Bronchial epithelial cell (primary cell): ENCODE data around the gene AP4M1. TPM values are rescaled to one million over a fixed set of nuclear protein-coding genes. Genes with fewer than 3 reads are reported as not detected.

Experiments
- DNase-seq: peaks from one replicate; pipeline ENCODE4 v3.0.0-alpha.2; 2010; ENCODE audit warnings: low read depth
- FAIRE-seq: peaks from 2 replicates; lab custom pipeline; 2011; peaks lifted over from hg19 to GRCh38; lab: Jason Lieb, UNC
- H3K27me3 ChIP-seq: 2 replicates; pipeline ENCODE4 v1.5.1; 2011; ENCODE audit warnings: low read length; ENCODE audit not compliant: control insufficient read depth, insufficient read depth
- H3K36me3 ChIP-seq: 2 replicates; pipeline ENCODE4 v1.5.1; 2011; ENCODE audit warnings: low read length; ENCODE audit not compliant: control insufficient read depth, insufficient read depth
- H3K4me3 ChIP-seq: 2 replicates; pipeline ENCODE4 v1.5.1; 2011; ENCODE audit warnings: mild to moderate bottlenecking, low read depth, low read length, control low read depth
- total RNA-seq: library from RNA; depleted of rRNA; stranded (reverse); fragments of >200 nt; gene quantifications from 2 replicates; pipeline ENCODE4 v1.2.1, GENCODE V29; 2014
- TF ChIP-seq, protein P1 (sequence below): IDR thresholded peaks from 2 replicates; pipeline ENCODE4 v1.5.1; 2011; ENCODE audit warnings: mild to moderate bottlenecking, moderate library complexity, low read length, control low read depth, inconsistent platforms; ENCODE audit not compliant: insufficient read depth, severe bottlenecking

Gene AP4M1
- total RNA-seq, 1 donor from 2014 or later = 22.6 TPM

DNA sequence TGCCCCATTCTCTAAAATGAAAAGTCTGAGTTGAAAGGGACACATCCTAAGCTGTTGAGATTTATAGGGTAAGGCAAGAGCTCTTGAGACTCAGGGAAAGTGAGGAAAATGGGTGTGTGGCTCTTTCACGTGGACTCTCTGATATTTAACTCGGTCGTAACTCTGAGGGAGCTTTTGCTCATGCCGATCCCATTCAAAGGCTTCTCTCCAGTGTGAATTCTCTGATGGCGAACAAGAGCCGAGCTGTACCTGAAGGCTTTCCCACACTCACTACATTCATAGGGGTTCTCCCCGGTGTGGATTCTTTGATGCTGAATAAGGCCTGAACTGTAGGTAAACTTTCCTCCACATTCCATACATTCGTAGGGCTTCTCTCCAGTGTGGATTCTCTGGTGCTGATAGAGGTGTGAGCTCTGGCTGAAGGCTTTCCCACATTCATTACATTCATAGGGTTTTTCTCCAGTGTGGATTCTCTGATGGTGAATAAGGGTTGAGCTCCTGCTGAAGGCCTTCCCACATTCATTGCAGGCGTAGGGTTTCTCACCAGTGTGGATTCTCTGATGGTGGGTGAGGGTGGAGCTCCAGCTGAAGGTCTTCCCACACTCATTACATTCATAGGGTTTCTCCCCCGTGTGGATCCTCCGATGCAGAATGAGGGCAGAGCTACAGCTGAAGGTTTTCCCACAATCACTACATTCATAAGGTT, 30.3 kb upstream of the AP4M1 start:
- Histone ChIP-seq H3K36me3 (peaks cover 40% of the 10 kb centered on the region), H3K27me3 (no peaks in the 10 kb centered on the region), H3K4me3 (no peak overlapping the region)
- DNase-seq (no peak), FAIRE-seq (no peak)
- TF ChIP-seq, protein P1, sequence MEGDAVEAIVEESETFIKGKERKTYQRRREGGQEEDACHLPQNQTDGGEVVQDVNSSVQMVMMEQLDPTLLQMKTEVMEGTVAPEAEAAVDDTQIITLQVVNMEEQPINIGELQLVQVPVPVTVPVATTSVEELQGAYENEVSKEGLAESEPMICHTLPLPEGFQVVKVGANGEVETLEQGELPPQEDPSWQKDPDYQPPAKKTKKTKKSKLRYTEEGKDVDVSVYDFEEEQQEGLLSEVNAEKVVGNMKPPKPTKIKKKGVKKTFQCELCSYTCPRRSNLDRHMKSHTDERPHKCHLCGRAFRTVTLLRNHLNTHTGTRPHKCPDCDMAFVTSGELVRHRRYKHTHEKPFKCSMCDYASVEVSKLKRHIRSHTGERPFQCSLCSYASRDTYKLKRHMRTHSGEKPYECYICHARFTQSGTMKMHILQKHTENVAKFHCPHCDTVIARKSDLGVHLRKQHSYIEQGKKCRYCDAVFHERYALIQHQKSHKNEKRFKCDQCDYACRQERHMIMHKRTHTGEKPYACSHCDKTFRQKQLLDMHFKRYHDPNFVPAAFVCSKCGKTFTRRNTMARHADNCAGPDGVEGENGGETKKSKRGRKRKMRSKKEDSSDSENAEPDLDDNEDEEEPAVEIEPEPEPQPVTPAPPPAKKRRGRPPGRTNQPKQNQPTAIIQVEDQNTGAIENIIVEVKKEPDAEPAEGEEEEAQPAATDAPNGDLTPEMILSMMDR = no peak

DNA sequence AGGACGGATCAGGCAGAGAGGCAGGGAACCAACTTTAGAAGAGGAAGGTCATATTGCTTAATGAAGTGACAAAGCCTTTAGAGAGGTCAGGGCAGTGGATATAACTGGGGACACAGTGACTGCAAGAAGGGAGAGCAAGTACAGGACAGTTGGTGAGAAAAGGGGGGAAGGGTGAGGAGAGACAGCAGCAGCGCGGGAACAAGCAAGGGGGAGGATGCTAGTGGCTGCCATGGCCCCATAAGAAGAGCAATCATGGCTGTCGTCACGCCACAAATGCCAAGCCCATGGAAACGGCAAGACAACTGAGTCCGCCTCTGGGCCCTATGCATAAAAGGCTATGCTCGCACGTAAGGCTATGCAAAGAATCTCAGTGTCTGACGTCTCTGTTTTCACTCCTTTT, 29.0 kb upstream of the AP4M1 start:
- TF ChIP-seq, protein P1 = no peak
- Histone ChIP-seq H3K4me3 (no peak overlapping the region), H3K36me3 (peaks cover 42% of the 10 kb centered on the region), H3K27me3 (no peaks in the 10 kb centered on the region)
- no peak for FAIRE-seq
- DNase-seq = no peak

- no peaks in the 10 kb centered on the region for H3K27me3 ChIP-seq
- FAIRE-seq (no peak), DNase-seq (no peak)
- no peak overlapping the region for H3K4me3 ChIP-seq
- TF ChIP-seq, protein P1 = no peak
- peaks cover 48% of the 10 kb centered on the region for H3K36me3 ChIP-seq
Measured at GRCh38 chr7:100074841-100075240, 26.6 kb upstream of the AP4M1 start.

DNA sequence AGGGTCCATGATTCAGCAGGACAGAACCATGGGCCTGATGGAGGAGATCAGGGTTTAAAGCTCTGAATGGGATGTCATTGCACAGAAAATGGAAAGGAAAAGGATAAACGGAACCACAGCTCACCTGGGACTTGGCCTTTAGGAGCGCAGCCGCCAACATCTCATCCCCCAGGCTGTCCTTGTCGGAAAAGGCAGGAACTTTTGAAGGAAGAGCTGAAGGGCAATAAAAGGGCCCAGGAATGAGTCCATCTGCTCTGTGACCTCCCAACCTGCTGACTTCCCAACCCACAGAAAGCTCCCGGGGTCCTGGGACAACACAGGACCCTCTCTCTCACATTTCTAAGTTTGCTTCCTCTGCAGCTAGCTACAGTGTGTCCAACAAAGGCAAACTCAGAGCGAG, 26.0 kb upstream of the AP4M1 start:
- Histone ChIP-seq H3K27me3 (no peaks in the 10 kb centered on the region), H3K4me3 (no peak overlapping the region), H3K36me3 (peaks cover 48% of the 10 kb centered on the region)
- no peak for DNase-seq
- no peak for FAIRE-seq
- TF ChIP-seq, protein P1 = no peak

GRCh38 chr7:100077205-100077604, 24.2 kb upstream of the AP4M1 start:
- DNase-seq = no peak
- H3K4me3 ChIP-seq = no peak overlapping the region
- no peak for FAIRE-seq
- H3K36me3 ChIP-seq = peaks cover 34% of the 10 kb centered on the region
- TF ChIP-seq, protein P1 = no peak
- H3K27me3 ChIP-seq = no peaks in the 10 kb centered on the region
